ENCODE results near the gene CCDC200. TPM values are rescaled to one million over a fixed set of nuclear protein-coding genes. Genes with fewer than 3 reads are reported as not detected.
"Not testable (repeated sequence)": the region's sequence is repeated elsewhere in the genome, so short reads cannot be mapped to it uniquely, and the experiment has no call there.

CCDC200 gene
- total RNA-seq (2014; rRNA removed), result not detected in 2 replicates
- 1.9 TPM for polyA plus RNA-seq (2012)

- DNase-seq (ENCODE audit: low read depth), result not testable (repeated sequence)
Measured at GRCh38 chr17:43228020-43228782, at the start of gene CCDC200. Gene CCDC200 (minus strand): TSS chr17:43228623. CDS start chr17:43228554, 69 bp downstream.

DNA sequence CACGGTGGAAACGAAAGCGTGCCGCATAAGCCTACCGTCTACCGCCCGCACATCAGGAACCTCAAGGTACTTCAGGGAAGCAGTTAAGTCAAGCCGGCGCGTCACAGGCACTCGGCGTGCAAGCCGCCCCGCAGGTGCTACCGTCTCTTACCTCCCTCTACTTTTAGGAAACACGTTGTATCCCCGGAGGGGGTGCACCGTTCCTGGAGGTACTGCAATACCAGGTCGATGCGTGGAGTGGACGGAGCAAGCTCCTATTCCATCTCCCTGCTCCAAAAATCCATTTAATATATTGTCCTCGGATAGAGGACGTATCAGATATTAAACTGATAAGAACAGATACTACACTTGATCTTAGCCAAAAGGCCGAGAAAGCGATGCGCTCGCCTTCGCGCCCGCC is 44.5 kb upstream of the CCDC200 start:
- not testable (repeated sequence) for DNase-seq (ENCODE audit: low read depth)

GRCh38 chr17:43272483-43272882 is 44.1 kb upstream of the CCDC200 start:
- not testable (repeated sequence) for DNase-seq (ENCODE audit: low read depth)

DNA sequence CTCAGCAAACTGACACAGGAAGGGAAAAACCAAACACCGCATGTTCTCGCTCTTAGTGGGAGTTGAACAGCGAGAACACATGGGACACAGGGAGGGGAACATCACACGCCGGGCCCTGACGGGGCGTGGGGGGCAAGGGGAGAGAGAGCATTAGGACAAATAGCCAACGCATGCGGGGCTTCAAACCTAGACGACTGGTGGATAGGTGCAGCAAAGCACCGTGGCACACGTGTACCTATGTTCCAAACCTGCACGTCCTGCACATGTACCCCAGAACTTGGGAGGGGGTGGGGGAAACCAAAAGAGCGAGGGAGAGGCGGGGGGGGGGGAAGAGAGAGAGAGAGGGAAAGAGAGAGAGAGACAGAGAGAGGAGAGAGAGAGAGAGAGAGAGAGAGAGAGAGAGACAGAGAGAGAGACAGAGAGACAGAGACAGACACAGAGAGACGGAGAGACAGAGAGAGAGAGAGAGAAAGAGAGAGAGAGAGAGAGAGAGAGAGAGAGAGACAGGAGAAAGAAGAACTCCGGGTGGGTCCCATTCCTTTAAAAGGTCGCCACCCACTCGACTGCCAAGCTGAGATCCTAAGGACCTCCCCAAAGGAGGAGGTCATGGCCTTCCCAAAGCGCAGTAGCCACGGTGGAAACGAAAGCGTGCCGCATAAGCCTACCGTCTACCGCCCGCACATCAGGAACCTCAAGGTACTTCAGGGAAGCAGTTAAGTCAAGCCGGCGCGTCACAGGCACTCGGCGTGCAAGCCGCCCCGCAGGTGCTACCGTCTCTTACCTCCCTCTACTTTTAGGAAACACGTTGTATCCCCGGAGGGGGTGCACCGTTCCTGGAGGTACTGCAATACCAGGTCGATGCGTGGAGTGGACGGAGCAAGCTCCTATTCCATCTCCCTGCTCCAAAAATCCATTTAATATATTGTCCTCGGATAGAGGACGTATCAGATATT is 42.4 kb upstream of the CCDC200 start:
- DNase-seq (ENCODE audit: low read depth), result peak; percentile 8

- not testable (repeated sequence) for DNase-seq (ENCODE audit: low read depth)
Measured at GRCh38 chr17:43246456-43246855, 18.0 kb upstream of the CCDC200 start.

DNA sequence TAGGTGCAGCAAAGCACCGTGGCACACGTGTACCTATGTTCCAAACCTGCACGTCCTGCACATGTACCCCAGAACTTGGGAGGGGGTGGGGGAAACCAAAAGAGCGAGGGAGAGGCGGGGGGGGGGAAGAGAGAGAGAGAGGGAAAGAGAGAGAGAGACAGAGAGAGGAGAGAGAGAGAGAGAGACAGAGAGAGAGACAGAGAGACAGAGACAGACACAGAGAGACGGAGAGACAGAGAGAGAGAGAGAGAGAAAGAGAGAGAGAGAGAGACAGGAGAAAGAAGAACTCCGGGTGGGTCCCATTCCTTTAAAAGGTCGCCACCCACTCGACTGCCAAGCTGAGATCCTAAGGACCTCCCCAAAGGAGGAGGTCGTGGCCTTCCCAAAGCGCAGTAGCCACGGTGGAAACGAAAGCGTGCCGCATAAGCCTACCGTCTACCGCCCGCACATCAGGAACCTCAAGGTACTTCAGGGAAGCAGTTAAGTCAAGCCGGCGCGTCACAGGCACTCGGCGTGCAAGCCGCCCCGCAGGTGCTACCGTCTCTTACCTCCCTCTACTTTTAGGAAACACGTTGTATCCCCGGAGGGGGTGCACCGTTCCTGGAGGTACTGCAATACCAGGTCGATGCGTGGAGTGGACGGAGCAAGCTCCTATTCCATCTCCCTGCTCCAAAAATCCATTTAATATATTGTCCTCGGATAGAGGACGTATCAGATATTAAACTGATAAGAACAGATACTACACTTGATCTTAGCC is 12.4 kb upstream of the CCDC200 start:
- DNase-seq (ENCODE audit: low read depth), result not testable (repeated sequence)

- DNase-seq (ENCODE audit: low read depth), result not testable (repeated sequence)
Measured at GRCh38 chr17:43239597-43239996, 11.2 kb upstream of the CCDC200 start.

DNA sequence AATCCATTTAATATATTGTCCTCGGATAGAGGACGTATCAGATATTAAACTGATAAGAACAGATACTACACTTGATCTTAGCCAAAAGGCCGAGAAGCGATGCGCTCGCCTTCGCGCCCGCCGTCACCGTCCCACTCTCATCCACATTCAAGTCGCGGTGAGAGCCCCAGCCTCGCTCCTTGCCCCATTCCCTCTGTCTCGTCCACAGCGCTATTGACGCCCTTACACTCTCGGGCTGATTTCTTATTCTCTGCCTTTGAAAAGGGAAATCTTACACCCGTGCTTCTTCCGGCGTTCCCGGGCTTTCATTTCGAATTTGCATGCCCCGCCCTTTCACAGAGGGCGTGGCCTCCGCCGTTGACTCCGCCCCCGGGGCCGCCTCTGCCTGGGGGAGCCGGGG is 5.5 kb upstream of the CCDC200 start, which contains the start of gene RNU2-1:
RNU2-1 (minus strand) TSS at position 101 of the 400 bp plus-strand sequence.
- not testable (repeated sequence) for DNase-seq (ENCODE audit: low read depth)

DNA sequence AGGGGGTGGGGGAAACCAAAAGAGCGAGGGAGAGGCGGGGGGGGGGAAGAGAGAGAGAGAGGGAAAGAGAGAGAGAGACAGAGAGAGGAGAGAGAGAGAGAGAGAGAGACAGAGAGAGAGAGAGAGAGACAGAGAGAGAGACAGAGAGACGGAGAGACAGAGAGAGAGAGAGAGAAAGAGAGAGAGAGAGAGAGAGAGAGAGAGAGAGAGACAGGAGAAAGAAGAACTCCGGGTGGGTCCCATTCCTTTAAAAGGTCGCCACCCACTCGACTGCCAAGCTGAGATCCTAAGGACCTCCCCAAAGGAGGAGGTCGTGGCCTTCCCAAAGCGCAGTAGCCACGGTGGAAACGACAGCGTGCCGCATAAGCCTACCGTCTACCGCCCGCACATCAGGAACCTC is 4.8 kb upstream of the CCDC200 start:
- not testable (repeated sequence) for DNase-seq (ENCODE audit: low read depth)

DNA sequence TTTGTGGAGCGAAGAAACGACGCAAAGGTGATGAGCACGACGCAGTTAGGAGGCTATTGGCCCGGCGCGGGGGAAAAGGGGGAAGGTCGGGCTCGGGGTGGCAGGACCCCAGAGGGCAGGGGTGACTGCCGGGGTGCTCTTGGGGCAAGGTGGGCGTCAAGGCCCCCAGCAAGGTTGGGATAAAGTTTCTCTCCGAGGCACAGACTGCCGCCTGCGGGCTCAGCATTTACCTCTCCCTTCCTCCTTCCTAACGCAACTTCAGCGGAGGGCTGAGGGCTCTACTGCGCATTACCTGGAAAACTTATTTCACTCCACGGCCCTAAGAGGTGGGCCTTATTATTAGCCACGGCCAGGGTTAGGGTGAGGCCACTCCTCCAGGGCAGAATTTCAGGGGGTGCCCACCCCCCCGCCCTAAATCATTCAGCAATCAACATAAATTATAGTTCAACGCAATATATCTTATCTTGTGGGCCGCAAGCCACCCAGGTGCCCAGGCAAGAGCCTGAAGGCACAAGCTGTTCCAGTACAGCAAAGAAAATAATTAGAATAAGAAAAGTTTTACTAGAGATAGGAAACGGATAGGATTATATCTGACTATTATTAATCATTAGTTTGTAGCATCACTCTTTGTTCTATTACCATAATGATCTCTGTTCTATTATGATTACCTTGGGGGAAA is 3.7 kb upstream of the CCDC200 start:
- DNase-seq (ENCODE audit: low read depth), result not testable (repeated sequence)

DNA sequence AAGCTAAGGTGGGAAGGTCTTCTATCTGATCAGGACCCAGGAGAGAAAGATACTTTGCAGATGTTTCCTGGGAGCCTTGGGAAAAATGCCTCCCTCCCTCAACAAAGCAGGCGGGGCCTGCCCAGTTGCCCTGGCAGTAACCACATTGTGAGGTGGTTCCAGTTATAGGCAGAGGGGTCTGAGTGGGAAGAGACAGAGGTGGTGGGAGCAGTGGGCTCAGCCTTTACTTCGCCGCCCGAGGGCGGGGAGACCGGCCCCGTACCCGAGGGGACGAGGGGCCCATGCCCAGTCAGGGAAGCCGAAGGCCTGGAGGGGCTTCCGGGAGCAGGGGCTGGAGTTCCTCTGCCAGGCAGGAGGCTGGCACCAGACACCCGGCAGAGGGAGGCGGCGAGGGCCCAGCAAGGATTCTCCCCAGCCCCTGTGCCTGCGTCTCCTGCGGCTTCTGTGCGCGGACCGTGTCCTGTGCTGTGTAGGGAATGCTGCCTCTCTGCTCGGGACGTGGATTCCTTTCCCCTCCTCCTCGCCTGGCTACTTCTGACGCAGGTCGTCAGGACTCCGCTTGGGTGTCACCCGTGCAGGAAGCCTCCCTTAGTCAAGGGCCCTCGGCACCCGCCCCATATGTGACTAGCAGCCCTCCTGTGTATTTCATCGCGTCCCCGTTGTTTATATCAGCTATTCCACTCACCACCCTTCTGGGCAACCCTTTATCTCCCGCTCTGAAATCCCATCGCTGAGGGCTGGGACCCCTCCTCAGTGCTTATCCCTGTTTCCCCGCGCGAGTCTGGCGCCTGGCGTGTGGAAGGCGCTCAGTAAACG is 3.0 kb upstream of the CCDC200 start:
- DNase-seq (ENCODE audit: low read depth), result not testable (repeated sequence)

- no peak for DNase-seq (ENCODE audit: low read depth)
Measured at GRCh38 chr17:43226393-43226792, 2.0 kb downstream of the CCDC200 start.

DNA sequence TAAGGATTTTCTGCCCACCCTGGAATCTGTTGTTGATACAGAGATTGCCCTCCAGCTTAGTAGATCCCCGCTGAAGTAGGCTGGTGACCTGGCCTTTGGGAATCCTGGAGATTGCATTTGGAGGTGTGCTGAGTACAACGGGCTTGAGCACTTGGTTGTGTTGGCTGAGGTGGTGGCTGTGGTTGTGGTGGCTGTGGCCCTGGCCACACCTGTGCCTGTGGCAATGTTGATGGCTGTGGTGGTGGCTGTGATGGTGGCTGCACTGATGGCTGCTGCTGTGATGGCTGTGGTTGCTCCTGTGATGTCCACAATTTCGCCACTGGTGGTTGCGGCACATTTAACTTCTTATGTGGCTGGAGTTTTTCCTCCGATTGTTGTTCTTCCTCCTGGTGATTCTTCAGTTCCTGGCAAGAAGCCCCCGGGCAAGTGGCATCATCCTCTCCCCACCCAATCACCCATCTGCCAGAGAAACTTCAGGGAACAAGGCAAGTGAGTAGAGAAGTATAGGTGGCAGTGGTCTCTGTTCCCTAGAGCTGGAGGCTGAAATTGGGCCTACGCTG is 4.2 kb downstream of the CCDC200 start:
- no peak for DNase-seq (ENCODE audit: low read depth)

DNA sequence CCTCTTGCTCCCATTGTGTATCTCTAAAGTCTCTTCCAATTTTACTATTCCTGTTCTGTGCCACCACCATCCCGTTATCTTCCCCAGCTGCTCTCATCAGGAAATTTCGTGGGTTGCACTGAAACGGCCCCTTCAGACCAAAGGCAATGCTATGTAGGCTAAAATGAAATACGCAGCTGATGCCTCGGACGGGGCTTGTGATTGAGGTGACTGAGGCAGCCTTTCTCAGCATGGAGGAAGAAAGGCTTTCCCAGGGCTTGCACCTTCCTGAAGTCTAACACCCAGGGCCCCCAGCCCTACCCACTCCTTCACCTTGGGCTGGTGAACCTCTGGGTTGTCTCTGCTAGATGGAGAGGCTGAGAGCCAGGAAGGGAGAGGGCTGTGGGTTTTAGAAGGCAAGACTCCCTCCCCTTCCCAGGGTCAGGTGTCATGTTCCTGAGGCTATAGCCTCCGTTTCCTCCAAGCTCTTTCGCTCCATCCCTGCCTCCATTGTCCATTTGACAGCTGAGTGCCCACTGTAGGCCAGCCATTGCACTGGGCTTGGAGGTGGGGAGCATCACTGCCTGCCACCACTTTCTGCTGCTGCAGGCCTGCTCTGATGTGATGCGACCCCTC is 7.8 kb downstream of the CCDC200 start:
- DNase-seq (ENCODE audit: low read depth), result no peak

DNA sequence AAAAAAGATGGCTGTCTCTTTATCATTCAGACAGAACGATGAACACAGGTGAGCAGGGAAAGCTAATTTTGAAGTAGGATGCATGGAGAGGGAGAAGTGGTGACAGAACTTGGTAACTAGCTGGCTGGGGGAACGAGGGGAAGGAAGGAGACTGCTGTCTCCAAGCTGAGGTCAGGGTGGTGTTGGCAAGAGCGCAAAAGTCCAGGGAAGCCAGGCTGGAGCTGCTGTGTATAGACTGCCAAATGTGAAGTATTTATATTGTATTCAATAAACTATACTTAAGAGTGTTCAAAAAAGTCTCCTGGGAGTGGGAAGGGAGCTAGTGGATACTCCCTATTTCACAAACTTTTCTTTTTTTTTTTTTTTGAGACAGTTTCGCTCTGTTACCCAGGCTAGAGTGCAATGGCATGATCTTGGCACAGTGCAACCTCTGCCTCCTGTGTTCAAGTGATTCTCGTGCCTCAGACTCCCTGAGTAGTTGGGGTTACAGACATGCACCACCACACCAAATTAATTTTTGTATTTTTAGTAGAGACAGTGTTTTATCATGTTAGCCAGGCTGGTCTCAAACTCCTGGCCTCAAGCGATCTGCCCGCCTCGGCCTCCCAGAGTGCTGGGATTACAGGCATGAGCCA is 8.6 kb downstream of the CCDC200 start:
- no peak for DNase-seq (ENCODE audit: low read depth)

- no peak for DNase-seq (ENCODE audit: low read depth)
Measured at GRCh38 chr17:43219001-43219400, 9.4 kb downstream of the CCDC200 start.

- DNase-seq (ENCODE audit: low read depth), result no peak
Measured at GRCh38 chr17:43217614-43218087, 10.8 kb downstream of the CCDC200 start.
